ENCODE data around the gene KCTD5. TPM values are rescaled to one million over a fixed set of nuclear protein-coding genes. Genes with fewer than 3 reads are reported as not detected.

The KCTD5 gene
- total RNA-seq, 1 experiment from 2014 or later = 27.8 TPM

DNA sequence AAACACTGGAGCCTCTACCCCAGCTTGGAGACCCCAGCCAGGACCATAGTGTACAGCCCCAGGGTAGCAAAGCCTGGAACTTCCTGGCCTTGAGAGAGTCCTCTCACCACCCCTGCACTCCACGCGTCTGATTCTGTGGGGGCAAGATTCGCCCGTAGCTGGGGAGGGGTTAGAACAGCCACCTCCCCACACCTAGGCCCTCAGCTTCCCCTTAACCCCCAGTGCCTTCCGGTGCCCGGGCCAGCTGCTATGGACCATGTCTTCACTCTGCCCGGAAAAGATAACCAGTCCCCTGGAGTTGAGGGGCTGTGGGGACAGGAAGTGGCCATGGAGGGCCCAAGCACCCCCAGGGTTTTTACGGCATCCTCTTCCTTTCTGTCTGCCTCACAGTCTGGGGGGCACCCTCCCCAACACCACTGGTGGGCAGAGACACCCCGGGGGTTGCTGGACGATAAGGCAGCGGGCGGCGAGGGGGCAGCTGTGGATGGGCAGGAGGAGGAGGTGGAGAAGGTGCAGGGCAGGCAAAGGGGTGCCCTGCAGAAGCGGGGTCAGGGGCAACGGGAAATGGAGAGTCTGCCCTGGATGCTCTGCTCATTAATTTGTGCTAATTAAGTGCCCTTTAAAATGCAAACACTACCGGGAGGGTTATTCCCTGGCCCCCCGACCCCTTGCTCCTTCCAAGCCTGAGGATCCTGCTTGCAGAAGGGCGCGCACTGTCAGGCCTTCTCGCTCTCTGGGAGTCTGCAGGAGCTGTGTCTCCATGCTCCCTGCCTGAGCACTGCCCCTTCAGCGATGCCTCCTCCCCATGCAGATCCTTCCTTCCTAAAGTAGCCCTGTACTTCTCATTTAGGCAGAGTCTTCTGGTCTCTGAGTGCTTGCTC is 35.3 kb downstream of the KCTD5 start (continued):
- TF ChIP-seq ARID4B (CRISPR knock-in tag; IDR thresholded peaks at IDR 0.05; ENCODE audit: borderline replicate concordance) (no peak), NR2C2 (CRISPR knock-in tag; IDR thresholded peaks at IDR 0.05) (no peak), JUN (CRISPR knock-in tag; IDR thresholded peaks at IDR 0.05) (no peak), ZNF138 (CRISPR knock-in tag; conservative IDR thresholded peaks at IDR 0.05) (no peak), ZNF263 (CRISPR knock-in tag; IDR thresholded peaks at IDR 0.05; ENCODE audit: low read depth) (no peak), ELF4 (CRISPR knock-in tag; IDR thresholded peaks at IDR 0.05; ENCODE audit: low read depth) (no peak), ZSCAN18 (CRISPR knock-in tag; IDR thresholded peaks at IDR 0.05) (no peak), FOXJ3 (CRISPR knock-in tag; IDR thresholded peaks at IDR 0.05; ENCODE audit: borderline replicate concordance) (no peak), ZBTB21 (CRISPR knock-in tag; IDR thresholded peaks at IDR 0.05; ENCODE audit: borderline replicate concordance) (no peak), ZNF219 (CRISPR knock-in tag; IDR thresholded peaks at IDR 0.05; ENCODE audit: borderline replicate concordance) (no peak), USF1 (CRISPR knock-in tag; IDR thresholded peaks at IDR 0.05) (no peak), TEAD1 (CRISPR knock-in tag; IDR thresholded peaks at IDR 0.05) (no peak), NR3C1 (CRISPR knock-in tag; conservative IDR thresholded peaks at IDR 0.05; ENCODE audit: low read depth) (no peak), CREB1 (CRISPR knock-in tag; IDR thresholded peaks at IDR 0.05) (no peak), MAX (CRISPR knock-in tag; IDR thresholded peaks at IDR 0.05) (no peak), NFE2L1 (CRISPR knock-in tag; IDR thresholded peaks at IDR 0.05) (no peak)
- TF ChIP-seq, protein P1, sequence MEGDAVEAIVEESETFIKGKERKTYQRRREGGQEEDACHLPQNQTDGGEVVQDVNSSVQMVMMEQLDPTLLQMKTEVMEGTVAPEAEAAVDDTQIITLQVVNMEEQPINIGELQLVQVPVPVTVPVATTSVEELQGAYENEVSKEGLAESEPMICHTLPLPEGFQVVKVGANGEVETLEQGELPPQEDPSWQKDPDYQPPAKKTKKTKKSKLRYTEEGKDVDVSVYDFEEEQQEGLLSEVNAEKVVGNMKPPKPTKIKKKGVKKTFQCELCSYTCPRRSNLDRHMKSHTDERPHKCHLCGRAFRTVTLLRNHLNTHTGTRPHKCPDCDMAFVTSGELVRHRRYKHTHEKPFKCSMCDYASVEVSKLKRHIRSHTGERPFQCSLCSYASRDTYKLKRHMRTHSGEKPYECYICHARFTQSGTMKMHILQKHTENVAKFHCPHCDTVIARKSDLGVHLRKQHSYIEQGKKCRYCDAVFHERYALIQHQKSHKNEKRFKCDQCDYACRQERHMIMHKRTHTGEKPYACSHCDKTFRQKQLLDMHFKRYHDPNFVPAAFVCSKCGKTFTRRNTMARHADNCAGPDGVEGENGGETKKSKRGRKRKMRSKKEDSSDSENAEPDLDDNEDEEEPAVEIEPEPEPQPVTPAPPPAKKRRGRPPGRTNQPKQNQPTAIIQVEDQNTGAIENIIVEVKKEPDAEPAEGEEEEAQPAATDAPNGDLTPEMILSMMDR (IDR thresholded peaks at IDR 0.05) = no peak
- TF ChIP-seq, protein P2, sequence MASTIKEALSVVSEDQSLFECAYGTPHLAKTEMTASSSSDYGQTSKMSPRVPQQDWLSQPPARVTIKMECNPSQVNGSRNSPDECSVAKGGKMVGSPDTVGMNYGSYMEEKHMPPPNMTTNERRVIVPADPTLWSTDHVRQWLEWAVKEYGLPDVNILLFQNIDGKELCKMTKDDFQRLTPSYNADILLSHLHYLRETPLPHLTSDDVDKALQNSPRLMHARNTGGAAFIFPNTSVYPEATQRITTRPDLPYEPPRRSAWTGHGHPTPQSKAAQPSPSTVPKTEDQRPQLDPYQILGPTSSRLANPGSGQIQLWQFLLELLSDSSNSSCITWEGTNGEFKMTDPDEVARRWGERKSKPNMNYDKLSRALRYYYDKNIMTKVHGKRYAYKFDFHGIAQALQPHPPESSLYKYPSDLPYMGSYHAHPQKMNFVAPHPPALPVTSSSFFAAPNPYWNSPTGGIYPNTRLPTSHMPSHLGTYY (CRISPR knock-in tag; IDR thresholded peaks at IDR 0.05) = no peak
